ENCODE results near the gene MYOF.
"Not testable (repeated sequence)": the region's sequence is repeated elsewhere in the genome, so short reads cannot be mapped to it uniquely, and the experiment has no call there.

MYOF gene

DNA sequence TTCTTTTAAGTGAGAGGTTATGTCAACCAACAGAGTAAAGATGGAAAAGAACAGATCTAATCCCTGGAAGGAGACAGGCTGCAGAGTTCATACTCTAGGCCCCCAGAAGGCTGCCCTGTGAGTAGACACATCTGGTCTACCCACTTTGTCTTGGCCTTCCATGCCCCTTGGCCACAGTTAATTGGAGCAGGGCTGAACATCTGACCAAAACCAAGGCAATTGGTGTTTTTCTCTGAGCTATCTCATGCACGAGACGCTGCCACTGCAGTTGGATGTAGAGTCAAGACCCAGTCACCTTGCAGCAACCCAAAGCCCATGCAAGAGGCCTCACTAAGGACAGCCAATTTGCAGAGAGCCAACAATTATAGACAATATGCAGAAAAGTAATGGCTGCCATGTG, 9.0 kb downstream of the MYOF start:
- no peak overlapping the region for H3K4me3 ChIP-seq (replicated peaks in 1 of 2; ENCODE audit: low read depth in 2 of 2, low read length in 2 of 2)
- no peak for DNase-seq (ENCODE audit: low read depth in 2 of 2)
- TF ChIP-seq CTCF (IDR thresholded peaks at IDR 0.05; ENCODE audit: low read depth, low read length): no peak

- no peak for TF ChIP-seq CTCF (IDR thresholded peaks at IDR 0.05; ENCODE audit: low read depth, low read length)
- DNase-seq (ENCODE audit: low read depth in 2 of 2): peak; percentile 91 to 98
- H3K4me3 ChIP-seq (replicated peaks in 1 of 2; ENCODE audit: low read depth in 2 of 2, low read length in 2 of 2): no peak overlapping the region
Observed at GRCh38 chr10:93471110-93471651, 11.0 kb downstream of the MYOF start.

- DNase-seq (ENCODE audit: low read depth in 2 of 2): no peak
- no peak for TF ChIP-seq CTCF (IDR thresholded peaks at IDR 0.05; ENCODE audit: low read depth, low read length)
- H3K4me3 ChIP-seq (replicated peaks in 1 of 2; ENCODE audit: low read depth in 2 of 2, low read length in 2 of 2): no peak overlapping the region
Observed at GRCh38 chr10:93469454-93469853, 12.7 kb downstream of the MYOF start.

DNA sequence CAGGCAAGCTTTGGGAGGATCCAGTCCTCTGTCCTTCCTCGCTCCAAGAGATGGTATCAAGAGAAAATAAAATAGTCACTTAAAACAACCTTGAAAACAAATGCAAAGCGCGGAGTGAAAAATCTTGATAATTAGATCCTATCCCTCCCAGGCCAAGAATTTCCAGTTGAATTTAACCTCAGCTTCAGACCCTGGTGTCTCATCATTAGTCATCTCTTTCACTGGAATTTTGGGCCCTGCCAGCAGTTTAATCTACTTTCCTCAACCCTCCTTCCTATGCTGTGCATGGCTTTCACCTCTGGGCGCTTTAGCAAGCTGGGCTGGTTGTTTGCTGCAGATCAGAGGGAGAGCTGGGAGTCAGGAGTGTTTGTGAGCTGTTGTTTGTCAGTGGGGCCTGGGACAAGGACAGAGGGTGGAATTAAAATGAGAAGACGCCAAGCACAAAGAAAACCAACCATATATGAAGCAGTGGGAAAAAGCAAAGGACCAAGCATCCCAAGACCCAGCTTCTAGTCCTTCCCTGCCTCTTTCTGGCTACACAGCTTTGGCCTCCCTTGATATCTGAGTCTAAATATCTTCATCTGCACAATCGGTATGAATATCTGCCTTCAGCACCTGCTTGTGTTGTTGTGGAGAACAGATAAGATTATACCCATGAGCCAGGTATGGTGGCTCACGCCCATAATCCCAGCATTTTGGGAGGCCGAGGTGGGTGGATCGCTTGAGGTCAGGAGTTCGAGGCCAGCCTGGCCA, 13.5 kb downstream of the MYOF start:
- peak; percentile 91 to 94 for DNase-seq (ENCODE audit: low read depth in 2 of 2)
- TF ChIP-seq CTCF (IDR thresholded peaks at IDR 0.05; ENCODE audit: low read depth, low read length): peak; percentile 11
- H3K4me3 ChIP-seq (replicated peaks in 1 of 2; ENCODE audit: low read depth in 2 of 2, low read length in 2 of 2): no peak overlapping the region

DNA sequence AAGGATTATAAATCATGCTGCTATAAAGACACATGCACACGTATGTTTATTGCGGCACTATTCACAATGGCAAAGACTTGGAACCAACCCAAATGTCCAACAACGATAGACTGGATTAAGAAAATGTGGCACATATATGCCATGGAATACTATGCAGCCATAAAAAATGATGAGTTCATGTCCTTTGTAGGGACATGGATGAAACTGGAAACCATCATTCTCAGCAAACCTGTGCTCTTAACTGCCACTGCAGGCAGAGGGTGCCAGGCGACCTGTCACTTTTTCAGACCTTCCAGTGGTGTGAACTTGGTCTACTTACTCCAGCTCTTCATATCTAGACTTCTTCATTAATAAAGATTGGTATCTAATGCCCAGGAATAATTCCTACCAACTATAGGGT, 14.5 kb downstream of the MYOF start:
- H3K4me3 ChIP-seq (replicated peaks in 1 of 2; ENCODE audit: low read depth in 2 of 2, low read length in 2 of 2); DNase-seq (ENCODE audit: low read depth in 2 of 2): not testable (repeated sequence)

DNA sequence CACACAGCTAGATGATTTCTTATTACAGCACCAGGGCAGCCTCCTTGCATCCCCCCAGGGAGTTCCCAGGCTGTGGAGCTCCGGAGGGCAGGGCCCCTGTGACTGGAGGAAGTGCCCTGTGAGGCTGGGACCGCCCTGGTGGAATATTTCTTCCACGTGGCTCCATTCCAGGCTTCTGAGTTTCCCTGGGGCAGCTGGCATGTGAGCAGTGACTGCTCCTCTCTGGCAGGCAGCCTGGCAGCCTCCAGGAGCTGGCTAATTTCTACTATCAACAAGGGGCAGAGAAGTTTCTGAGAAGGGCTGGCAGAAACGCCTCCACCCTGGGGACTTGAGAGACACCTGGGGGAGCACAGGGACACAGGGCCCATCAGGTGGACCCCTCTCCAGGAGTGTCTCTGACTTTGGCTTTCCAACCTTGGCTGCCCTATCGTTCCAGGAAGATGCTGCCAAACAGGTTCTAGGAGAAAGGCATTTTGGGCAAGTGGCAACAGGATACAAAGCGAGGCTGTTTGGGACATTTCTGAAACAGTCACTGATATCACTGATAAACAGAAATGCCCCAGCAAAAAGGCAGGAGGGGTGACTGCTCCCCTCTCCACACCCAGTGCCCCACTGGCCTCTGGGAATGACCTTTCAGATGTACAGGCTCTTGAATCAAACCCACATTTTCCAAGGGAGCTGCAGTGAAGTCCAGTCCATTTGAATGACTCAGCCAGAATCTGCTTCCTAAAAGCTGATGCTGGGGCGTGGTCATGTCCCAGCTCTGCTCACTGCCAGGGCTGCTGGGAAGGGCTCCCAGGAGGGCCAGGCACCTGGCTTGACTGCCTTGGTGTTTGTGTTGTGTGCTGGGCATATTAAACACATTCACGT, 16.1 kb downstream of the MYOF start:
- peak; percentile 97 for DNase-seq (ENCODE audit: low read depth in 2 of 2)
- TF ChIP-seq CTCF (IDR thresholded peaks at IDR 0.05; ENCODE audit: low read depth, low read length): no peak
- no peak overlapping the region for H3K4me3 ChIP-seq (replicated peaks in 1 of 2; ENCODE audit: low read depth in 2 of 2, low read length in 2 of 2)

DNA sequence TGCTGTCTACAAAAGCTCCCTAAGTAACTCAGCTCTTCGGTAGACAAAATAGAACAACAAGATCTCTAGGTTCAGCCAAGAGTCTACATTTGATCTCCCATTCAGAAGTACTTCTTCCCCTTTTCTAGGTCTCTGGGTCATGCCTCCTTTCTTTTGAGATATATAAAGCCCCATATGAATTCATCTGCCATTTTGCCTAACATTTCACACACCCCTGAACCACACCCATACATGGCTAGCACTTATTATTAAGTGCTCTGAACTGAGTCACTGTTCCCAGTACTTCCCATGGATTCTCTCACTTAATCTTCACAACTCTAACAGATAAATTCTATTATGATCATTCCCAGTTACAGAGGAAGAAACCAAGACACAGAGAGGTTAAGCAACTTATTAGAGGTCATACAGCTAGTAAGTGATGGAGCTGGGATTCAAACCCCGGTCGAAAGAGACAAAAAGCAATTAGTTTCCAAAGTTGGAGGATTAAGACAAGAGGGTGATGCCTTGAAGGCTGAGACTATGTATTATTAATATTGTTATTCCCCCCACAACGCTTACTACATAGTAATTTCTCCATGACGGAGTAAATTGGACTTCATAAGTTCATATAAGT, 17.3 kb downstream of the MYOF start:
- TF ChIP-seq CTCF (IDR thresholded peaks at IDR 0.05; ENCODE audit: low read depth, low read length): no peak
- DNase-seq (ENCODE audit: low read depth in 2 of 2): peak; percentile 26 to 70
- no peak overlapping the region for H3K4me3 ChIP-seq (replicated peaks in 1 of 2; ENCODE audit: low read depth in 2 of 2, low read length in 2 of 2)
